ENCODE data around the gene DNAJC3. TPM values are rescaled to one million over a fixed set of nuclear protein-coding genes. Genes with fewer than 3 reads are reported as not detected.
A peak's percentile ranks its signal among the peaks of the same experiment; 100 is the strongest.

DNAJC3 gene
- total and polyA plus RNA-seq, 8 donors = 11.6 to 70.3 (median 41.2) TPM

- TF ChIP-seq CTCF (IDR thresholded peaks at IDR 0.05) = no peak
- ATAC-seq (peak in 2 of 4 donors; percentile 2 to 24), FAIRE-seq (no peak), DNase-seq (peak in 1 of 6 donors; percentile 14)
- WGBS, 2 donors = 45 to 48% methylated on average over 16 of the region's 16 CpGs
- no peaks in the 10 kb centered on the region for H3K9me3 ChIP-seq
- no peaks in the 10 kb centered on the region for H3K27me3 ChIP-seq
- peak overlapping the region in 3 of 4 donors; percentile 56 to 78 (median 69) for H3K27ac ChIP-seq
- intact Hi-C loops (cut with DNase I) = no loop called here
- peaks cover 0 to 8% (median 0%) of the 10 kb centered on the region in 3 donors for H3K36me3 ChIP-seq
- H3K4me1 ChIP-seq = no peaks in the 10 kb centered on the region
- peak overlapping the region in 3 of 4 donors; percentile 55 to 64 (median 55) for H3K4me3 ChIP-seq
Observed at GRCh38 chr13:95643571-95643935, 33.4 kb upstream of the DNAJC3 start.

GRCh38 chr13:95643936-95644598 lies 32.9 kb upstream of the DNAJC3 start:
- Histone ChIP-seq H3K36me3 (peaks cover 0 to 6% (median 0%) of the 10 kb centered on the region in 3 donors), H3K4me3 (peak overlapping the region; percentile 36 to 64 (median 55)), H3K9me3 (no peaks in the 10 kb centered on the region), H3K27me3 (no peaks in the 10 kb centered on the region), H3K4me1 (no peaks in the 10 kb centered on the region), H3K27ac (peak overlapping the region; percentile 26 to 78 (median 62))
- peak; percentile 30 to 59 (median 44) for ATAC-seq
- 6 to 8% methylated on average over 46 to 62 of the region's 62 CpGs for WGBS, 2 donors
- peak in 4 of 6 donors; percentile 22 to 75 (median 54) for DNase-seq
- intact Hi-C loops (cut with DNase I) = no loop called here
- TF ChIP-seq CTCF (IDR thresholded peaks at IDR 0.05) = no peak
- FAIRE-seq = no peak

GRCh38 chr13:95644601-95645052 lies 32.3 kb upstream of the DNAJC3 start, which contains the start of gene DZIP1:
Gene DZIP1 (minus strand): TSS chr13:95644706. CDS start chr13:95642029, 2,677 bp downstream.
- ATAC-seq = peak; percentile 78 to 89 (median 86)
- intact Hi-C loops (cut with DNase I) = no loop called here
- Histone ChIP-seq H3K4me1 (no peaks in the 10 kb centered on the region), H3K27ac (peak within 1 kb of the TSS; percentile 26 to 78 (median 62)), H3K36me3 (peaks cover 0 to under 1% (median 0%) of the 10 kb centered on the region in 3 donors), H3K27me3 (no peaks in the 10 kb centered on the region), H3K4me3 (peak within 1 kb of the TSS; percentile 36 to 64 (median 55)), H3K9me3 (no peaks in the 10 kb centered on the region)
- FAIRE-seq = no peak
- no peak for TF ChIP-seq CTCF (IDR thresholded peaks at IDR 0.05)
- WGBS, 2 donors = 1 to 5% methylated on average over 18 to 29 of the region's 30 CpGs
- DNase-seq = peak; percentile 66 to 88 (median 78)

- no peak for FAIRE-seq
- Histone ChIP-seq H3K4me1 (no peaks in the 10 kb centered on the region), H3K27ac (no peak overlapping the region), H3K36me3 (no peaks in the 10 kb centered on the region), H3K4me3 (no peak overlapping the region), H3K27me3 (no peaks in the 10 kb centered on the region), H3K9me3 (no peaks in the 10 kb centered on the region)
- no peak for DNase-seq
- intact Hi-C loops (cut with DNase I) = no loop called here
- ATAC-seq = no peak
- no peak for TF ChIP-seq CTCF (IDR thresholded peaks at IDR 0.05)
- WGBS, 2 donors = 85 to 90% methylated on average over 6 of the region's 6 CpGs
Observed at GRCh38 chr13:95647321-95647720, 29.6 kb upstream of the DNAJC3 start.

- H3K27ac ChIP-seq = no peak overlapping the region
- no peak for FAIRE-seq
- H3K36me3 ChIP-seq = no peaks in the 10 kb centered on the region
- no peaks in the 10 kb centered on the region for H3K9me3 ChIP-seq
- no peak for TF ChIP-seq CTCF (IDR thresholded peaks at IDR 0.05)
- no peaks in the 10 kb centered on the region for H3K27me3 ChIP-seq
- intact Hi-C loops (cut with DNase I) = no loop called here
- 81% methylated on average over 5 of the region's 5 CpGs for WGBS, 2 donors
- H3K4me3 ChIP-seq = no peak overlapping the region
- DNase-seq = no peak
- no peak for ATAC-seq
- no peaks in the 10 kb centered on the region for H3K4me1 ChIP-seq
Observed at GRCh38 chr13:95650696-95651095, 26.2 kb upstream of the DNAJC3 start.
